ENCODE measurements around the gene TNNT2.

The TNNT2 gene

GRCh38 chr1:201341377-201341776 is 36.1 kb downstream of the TNNT2 start:
- TF ChIP-seq CTCF (IDR thresholded peaks at IDR 0.05), result no peak

GRCh38 chr1:201336711-201337450 is 40.6 kb downstream of the TNNT2 start:
- no peak for TF ChIP-seq CTCF (IDR thresholded peaks at IDR 0.05)

- no peak for TF ChIP-seq CTCF (IDR thresholded peaks at IDR 0.05)
Measured at GRCh38 chr1:201335901-201336300, 41.6 kb downstream of the TNNT2 start.

- no peak for TF ChIP-seq CTCF (IDR thresholded peaks at IDR 0.05)
Measured at GRCh38 chr1:201335174-201335870, 42.2 kb downstream of the TNNT2 start.

GRCh38 chr1:201334325-201335173 is 42.9 kb downstream of the TNNT2 start:
- TF ChIP-seq CTCF (IDR thresholded peaks at IDR 0.05), result no peak

- TF ChIP-seq CTCF (IDR thresholded peaks at IDR 0.05), result no peak
Measured at GRCh38 chr1:201332616-201333335, 44.7 kb downstream of the TNNT2 start.

GRCh38 chr1:201332021-201332420 is 45.5 kb downstream of the TNNT2 start:
- no peak for TF ChIP-seq CTCF (IDR thresholded peaks at IDR 0.05)
